CD4-positive, alpha-beta T cell treated with Interleukin-6 at 100 ng/mL for 8 hours (primary cell): ENCODE measurements around the gene CATSPERD.
"Not testable (repeated sequence)": the region's sequence is repeated elsewhere in the genome, so short reads cannot be mapped to it uniquely, and the experiment has no call there.

Experiments
- DNase-seq: peaks from one replicate; pipeline ENCODE4 v3.0.0-alpha.2; 2020; ENCODE audit warnings: mixed read lengths, low spot score

The CATSPERD gene

GRCh38 chr19:5742051-5742450, 21.6 kb downstream of the CATSPERD start:
- no peak for DNase-seq

GRCh38 chr19:5743630-5744029, 23.2 kb downstream of the CATSPERD start:
- no peak for DNase-seq

- DNase-seq: not testable (repeated sequence)
Observed at GRCh38 chr19:5744999-5745398, 24.6 kb downstream of the CATSPERD start.

GRCh38 chr19:5748920-5749319, 28.5 kb downstream of the CATSPERD start:
- DNase-seq: not testable (repeated sequence)

- no peak for DNase-seq
Observed at GRCh38 chr19:5749505-5749904, 29.1 kb downstream of the CATSPERD start.

- no peak for DNase-seq
Observed at GRCh38 chr19:5751709-5752108, 31.3 kb downstream of the CATSPERD start.

- DNase-seq: no peak
Observed at GRCh38 chr19:5753743-5754142, 33.3 kb downstream of the CATSPERD start.

GRCh38 chr19:5762608-5763217, 42.3 kb downstream of the CATSPERD start:
- no peak for DNase-seq

- DNase-seq: no peak
Observed at GRCh38 chr19:5765220-5765619, 44.8 kb downstream of the CATSPERD start.

- no peak for DNase-seq
Observed at GRCh38 chr19:5767949-5768348, 47.5 kb downstream of the CATSPERD start.

GRCh38 chr19:5772416-5772815, 52.0 kb downstream of the CATSPERD start:
- no peak for DNase-seq

GRCh38 chr19:5773276-5773675, 52.8 kb downstream of the CATSPERD start:
- DNase-seq: no peak

- DNase-seq: no peak
Observed at GRCh38 chr19:5774921-5775320, 54.5 kb downstream of the CATSPERD start.

- no peak for DNase-seq
Observed at GRCh38 chr19:5775668-5776309, 55.4 kb downstream of the CATSPERD start.

GRCh38 chr19:5778402-5778801, 58.0 kb downstream of the CATSPERD start:
- DNase-seq: no peak

- not testable (repeated sequence) for DNase-seq
Observed at GRCh38 chr19:5780916-5781315, 60.5 kb downstream of the CATSPERD start.

- no peak for DNase-seq
Observed at GRCh38 chr19:5782322-5782721, 61.9 kb downstream of the CATSPERD start.

GRCh38 chr19:5782945-5783919, 62.8 kb downstream of the CATSPERD start:
- DNase-seq: no peak

GRCh38 chr19:5784581-5785147, 64.2 kb downstream of the CATSPERD start, which contains the start of gene PRR22:
TSS of gene PRR22 (minus strand) at chr19:5784746. CDS start at chr19:5784660, 86 bp downstream.
- DNase-seq: no peak

- DNase-seq: no peak
Observed at GRCh38 chr19:5785423-5785822, 65.0 kb downstream of the CATSPERD start.

- DNase-seq: no peak
Observed at GRCh38 chr19:5786593-5787408, 66.4 kb downstream of the CATSPERD start.
